IPS-18a (cell line): ENCODE data around the gene SNPH.
"Not testable (repeated sequence)": the region's sequence is repeated elsewhere in the genome, so short reads cannot be mapped to it uniquely, and the experiment has no call there.

Experiments
- H3K27ac ChIP-seq: one replicate; pipeline ENCODE4 v1.5.1; 2013; ENCODE audit warnings: low read length
- H3K27me3 ChIP-seq: one replicate; pipeline ENCODE4 v1.6.1; 2013; ENCODE audit warnings: mild to moderate bottlenecking, low read length; ENCODE audit not compliant: control insufficient read depth, insufficient read depth
- H3K36me3 ChIP-seq: one replicate; pipeline ENCODE4 v1.6.1; 2013; ENCODE audit warnings: low read depth, low read length; ENCODE audit not compliant: control insufficient read depth
- H3K4me1 ChIP-seq: one replicate; pipeline ENCODE4 v1.6.1; 2013; ENCODE audit warnings: low read depth, low read length; ENCODE audit not compliant: control insufficient read depth
- H3K4me3 ChIP-seq: one replicate; pipeline ENCODE4 v1.5.1; 2013; ENCODE audit warnings: low read length
- H3K9ac ChIP-seq: one replicate; pipeline ENCODE4 v1.6.1; 2013; ENCODE audit warnings: mild to moderate bottlenecking, low read length, moderate library complexity
- H3K9me3 ChIP-seq: one replicate; pipeline ENCODE4 v1.6.1; 2013; ENCODE audit warnings: low read depth, low read length; ENCODE audit not compliant: control insufficient read depth

SNPH gene

GRCh38 chr20:1266167-1266973 lies at the start of gene SNPH:
TSS of gene SNPH (plus strand) at chr20:1266294. CDS start at chr20:1296240, 29,946 bp downstream.
- Histone ChIP-seq H3K9ac (peak within 1 kb of the TSS; percentile 19), H3K27me3 (peaks cover 21% of the 10 kb centered on the region), H3K27ac (no peak within 1 kb of the TSS), H3K36me3 (no peaks in the 10 kb centered on the region), H3K4me3 (peak within 1 kb of the TSS; percentile 66), H3K9me3 (no peaks in the 10 kb centered on the region), H3K4me1 (peaks cover 9% of the 10 kb centered on the region)

GRCh38 chr20:1216527-1217427 lies 49.3 kb upstream of the SNPH start:
- H3K27ac ChIP-seq, H3K27me3 ChIP-seq, H3K4me1 ChIP-seq, H3K9me3 ChIP-seq, H3K36me3 ChIP-seq, H3K4me3 ChIP-seq, H3K9ac ChIP-seq: not testable (repeated sequence)

GRCh38 chr20:1222750-1223149 lies 43.3 kb upstream of the SNPH start:
- not testable (repeated sequence) for H3K27ac ChIP-seq, H3K36me3 ChIP-seq, H3K4me1 ChIP-seq, H3K9me3 ChIP-seq, H3K9ac ChIP-seq, H3K4me3 ChIP-seq
- peaks cover 24% of the 10 kb centered on the region for H3K27me3 ChIP-seq

- Histone ChIP-seq H3K4me1 (no peaks in the 10 kb centered on the region), H3K36me3 (no peaks in the 10 kb centered on the region), H3K9me3 (no peaks in the 10 kb centered on the region), H3K4me3 (no peak overlapping the region), H3K27ac (no peak overlapping the region), H3K27me3 (peaks cover 38% of the 10 kb centered on the region), H3K9ac (no peak overlapping the region)
These were observed 41.7 kb upstream of the SNPH start for GRCh38 chr20:1224205-1224890.

- H3K27ac ChIP-seq: no peak overlapping the region
- H3K9me3 ChIP-seq: no peaks in the 10 kb centered on the region
- H3K27me3 ChIP-seq: peaks cover 38% of the 10 kb centered on the region
- no peaks in the 10 kb centered on the region for H3K36me3 ChIP-seq
- no peak overlapping the region for H3K9ac ChIP-seq
- peak overlapping the region; percentile 58 for H3K4me3 ChIP-seq
- no peaks in the 10 kb centered on the region for H3K4me1 ChIP-seq
These were observed 40.8 kb upstream of the SNPH start for GRCh38 chr20:1225263-1225782.

- no peaks in the 10 kb centered on the region for H3K9me3 ChIP-seq
- H3K27me3 ChIP-seq: peaks cover 38% of the 10 kb centered on the region
- no peak within 1 kb of the TSS for H3K27ac ChIP-seq
- H3K4me3 ChIP-seq: peak within 1 kb of the TSS; percentile 69
- H3K4me1 ChIP-seq: no peaks in the 10 kb centered on the region
- peak within 1 kb of the TSS; percentile 50 for H3K9ac ChIP-seq
- no peaks in the 10 kb centered on the region for H3K36me3 ChIP-seq
These were observed 40.1 kb upstream of the SNPH start, which contains the start of gene RAD21L1 for GRCh38 chr20:1225783-1226654. TSS of gene RAD21L1 (plus strand) at chr20:1226044. CDS start at chr20:1228454, 2,410 bp downstream.

- Histone ChIP-seq H3K4me1 (no peaks in the 10 kb centered on the region), H3K27me3 (peaks cover 33% of the 10 kb centered on the region), H3K36me3 (no peaks in the 10 kb centered on the region), H3K4me3 (no peak overlapping the region), H3K27ac (no peak overlapping the region), H3K9me3 (no peaks in the 10 kb centered on the region), H3K9ac (no peak overlapping the region)
These were observed 36.6 kb upstream of the SNPH start for GRCh38 chr20:1229541-1229940.

- H3K4me1 ChIP-seq: no peaks in the 10 kb centered on the region
- no peak overlapping the region for H3K27ac ChIP-seq
- H3K4me3 ChIP-seq: no peak overlapping the region
- H3K27me3 ChIP-seq: peaks cover 16% of the 10 kb centered on the region
- no peak overlapping the region for H3K9ac ChIP-seq
- no peaks in the 10 kb centered on the region for H3K36me3 ChIP-seq
- H3K9me3 ChIP-seq: no peaks in the 10 kb centered on the region
These were observed 33.6 kb upstream of the SNPH start for GRCh38 chr20:1232286-1233111.

GRCh38 chr20:1240549-1240948 lies 25.5 kb upstream of the SNPH start:
- Histone ChIP-seq H3K36me3 (no peaks in the 10 kb centered on the region), H3K9ac (no peak overlapping the region), H3K27me3 (no peaks in the 10 kb centered on the region), H3K4me3 (no peak overlapping the region), H3K4me1 (no peaks in the 10 kb centered on the region), H3K9me3 (no peaks in the 10 kb centered on the region), H3K27ac (no peak overlapping the region)

- H3K4me3 ChIP-seq: no peak overlapping the region
- H3K27me3 ChIP-seq: no peaks in the 10 kb centered on the region
- no peaks in the 10 kb centered on the region for H3K4me1 ChIP-seq
- H3K9ac ChIP-seq: no peak overlapping the region
- no peaks in the 10 kb centered on the region for H3K36me3 ChIP-seq
- H3K9me3 ChIP-seq: no peaks in the 10 kb centered on the region
- H3K27ac ChIP-seq: no peak overlapping the region
These were observed 24.6 kb upstream of the SNPH start for GRCh38 chr20:1241456-1241855.
